Esophagus muscularis mucosa (tissue), 4 donors: Measurements from ENCODE around the gene ACR. TPM values are rescaled to one million over a fixed set of nuclear protein-coding genes. Genes with fewer than 3 reads are reported as not detected.
A peak's percentile ranks its signal among the peaks of the same experiment; 100 is the strongest.

Source experiments
- DNase-seq: peaks from one replicate; pipeline ENCODE4 v3.0.0-alpha.2; 2017; ENCODE audit errors: extremely low spot score
- H3K27ac ChIP-seq, 4 donors: fragments of 200-600 bp; sonication (generic); replicated peaks in 1 of 4; 1 replicate in 3 of 4; 2 replicates in 1 of 4; pipeline ENCODE4 v1.5.1; 2016 to 2019; ENCODE audit warnings: mild to moderate bottlenecking in 1 of 4
- H3K27me3 ChIP-seq, 4 donors: fragments of 200-600 bp; sonication (generic); one replicate each; pipeline versions ENCODE4 v1.5.1 to v1.6.0; 2016 to 2019
- H3K36me3 ChIP-seq, 4 donors: fragments of 200-600 bp; sonication (generic); one replicate each; pipeline ENCODE4 v1.5.1; 2016 to 2019
- H3K4me1 ChIP-seq, 4 donors: fragments of 200-600 bp; sonication (generic); one replicate each; pipeline ENCODE4 v1.5.1; 2016 to 2019
- H3K4me3 ChIP-seq, 4 donors: fragments of 200-600 bp; sonication (generic); 1 replicate in 2 of 4; 2 replicates in 2 of 4; pipeline ENCODE4 v1.5.1; 2016 to 2019; ENCODE audit warnings: mild to moderate bottlenecking in 4 of 4, moderate library complexity in 1 of 4
- H3K9me3 ChIP-seq, 4 donors: fragments of 200-600 bp; sonication (generic); 1 replicate in 3 of 4; 2 replicates in 1 of 4; pipeline ENCODE4 v1.5.1; 2016 to 2019
- CTCF ChIP-seq, 3 experiments: fragments of 200-600 bp in 2 of 3; fragments of 450-650 bp in 1 of 3; sonication (generic) in 2 of 3; IDR thresholded peaks; one replicate each; pipeline ENCODE4 v1.5.1; 2017 to 2019; ENCODE audit warnings: antibody characterized with exemption in 3 of 3, mild to moderate bottlenecking in 2 of 3, moderate library complexity in 1 of 3
- EP300 ChIP-seq: sonication (generic); formaldehyde crosslinking; IDR thresholded peaks from one replicate; pipeline ENCODE4 v1.6.1; 2017; ENCODE audit warnings: antibody characterized with exemption
- POLR2A ChIP-seq: fragments of 450-650 bp; IDR thresholded peaks from one replicate; pipeline ENCODE4 v1.6.1; 2017; ENCODE audit warnings: antibody characterized with exemption, moderate library complexity, mild to moderate bottlenecking, low read depth
- POLR2AphosphoS5 ChIP-seq, 2 donors: sonication (generic); formaldehyde crosslinking; IDR thresholded peaks; one replicate each; pipeline ENCODE4 v1.6.1; 2017; ENCODE audit warnings: antibody characterized with exemption in 2 of 2
- WGBS: methylation state at CpG from one replicate; pipeline ENCODE4 v1.1.5; 2018; 5-methylcytosine and 5-hydroxymethylcytosine counted together
- intact Hi-C: fragments of 100-400 bp; cut with DNase I; formaldehyde crosslinking; loops from one replicate; pipeline ENCODE4 v1.15.1; 2023
- total RNA-seq, 4 donors: library from RNA; depleted of rRNA; stranded (reverse); fragments of >200 nt; gene quantifications; one replicate each; pipeline versions ENCODE4 v1.1.0 to v1.2.1, GENCODE V29; 2016

The ACR gene
- total RNA-seq, 4 donors from 2014 or later = 0.42 to 0.46 TPM; not detected in 2

- no peak for DNase-seq
- intact Hi-C loops = loop anchor here (5.0 kb wide), 1 partner anchor 71 kb away; the partner anchor contains the start of gene ARSA
- no peak for TF ChIP-seq POLR2AphosphoS5 (IDR thresholded peaks at IDR 0.05)
- no peak for TF ChIP-seq EP300
- H3K9me3 ChIP-seq = no peaks in the 10 kb centered on the region
- H3K27ac ChIP-seq = peak overlapping the region in 1 of 4 donors; percentile 23
- WGBS = 43% methylated on average over 10 of the region's 54 CpGs
- peaks cover 0 to 84% (median 26%) of the 10 kb centered on the region in 4 donors for H3K36me3 ChIP-seq
- H3K4me3 ChIP-seq = peak overlapping the region; percentile 58 to 69 (median 60)
- H3K4me1 ChIP-seq = peaks cover 37 to 47% (median 39%) of the 10 kb centered on the region in 4 donors
- H3K27me3 ChIP-seq = peaks cover 0 to 8% (median 0%) of the 10 kb centered on the region in 4 donors
Measured at GRCh38 chr22:50697667-50698506, 40.1 kb upstream of the ACR start.

GRCh38 chr22:50698546-50698945 is 39.5 kb upstream of the ACR start:
- peaks cover 0 to 85% (median 30%) of the 10 kb centered on the region in 4 donors for H3K36me3 ChIP-seq
- no peak overlapping the region for H3K4me3 ChIP-seq
- TF ChIP-seq POLR2AphosphoS5 (IDR thresholded peaks at IDR 0.05) (no peak), CTCF (IDR thresholded peaks at IDR 0.05) (no peak), EP300 (no peak)
- 75% methylated on average over 11 of the region's 12 CpGs for WGBS
- H3K27me3 ChIP-seq = peaks cover 0 to 8% (median 0%) of the 10 kb centered on the region in 4 donors
- intact Hi-C loops = loop anchor here (5.0 kb wide), 1 partner anchor 71 kb away; the partner anchor contains the start of gene ARSA
- H3K27ac ChIP-seq = peak overlapping the region in 1 of 4 donors; percentile 23
- no peaks in the 10 kb centered on the region for H3K9me3 ChIP-seq
- peaks cover 37 to 47% (median 39%) of the 10 kb centered on the region in 4 donors for H3K4me1 ChIP-seq
- no peak for DNase-seq

- H3K4me3 ChIP-seq = no peak overlapping the region
- no peak overlapping the region for H3K27ac ChIP-seq
- TF ChIP-seq POLR2A (no peak), EP300 (no peak), CTCF (IDR thresholded peaks at IDR 0.05) (no peak), POLR2AphosphoS5 (IDR thresholded peaks at IDR 0.05) (no peak)
- H3K27me3 ChIP-seq = peaks cover 0 to 8% (median 0%) of the 10 kb centered on the region in 4 donors
- WGBS = 88% methylated on average over 12 of the region's 15 CpGs
- no peaks in the 10 kb centered on the region for H3K9me3 ChIP-seq
- intact Hi-C loops = loop anchor here (5.0 kb wide), 1 partner anchor 72 kb away; the partner anchor contains the start of gene ARSA
- peaks cover 0 to 85% (median 34%) of the 10 kb centered on the region in 4 donors for H3K36me3 ChIP-seq
- no peak for DNase-seq
- peaks cover 37 to 47% (median 39%) of the 10 kb centered on the region in 4 donors for H3K4me1 ChIP-seq
Measured at GRCh38 chr22:50699001-50699755, 38.8 kb upstream of the ACR start.

GRCh38 chr22:50699756-50700386 is 38.1 kb upstream of the ACR start:
- DNase-seq = no peak
- 79% methylated on average over 14 of the region's 15 CpGs for WGBS
- Histone ChIP-seq H3K36me3 (peaks cover 0 to 88% (median 39%) of the 10 kb centered on the region in 4 donors), H3K4me3 (no peak overlapping the region), H3K27ac (no peak overlapping the region), H3K4me1 (peaks cover 37 to 52% (median 39%) of the 10 kb centered on the region in 4 donors), H3K9me3 (no peaks in the 10 kb centered on the region), H3K27me3 (peaks cover 0 to 8% (median 0%) of the 10 kb centered on the region in 4 donors)
- TF ChIP-seq POLR2AphosphoS5 (IDR thresholded peaks at IDR 0.05) = no peak
- no peak for TF ChIP-seq EP300
- TF ChIP-seq CTCF (IDR thresholded peaks at IDR 0.05) = no peak
- TF ChIP-seq POLR2A = no peak
- intact Hi-C loops = loop anchor here (5.0 kb wide), 1 partner anchor 73 kb away; the partner anchor contains the start of gene ARSA
